K562 (cell line): ENCODE data around the gene GMEB2. TPM values are rescaled to one million over a fixed set of nuclear protein-coding genes. Genes with fewer than 3 reads are reported as not detected.

Source experiments
- ATAC-seq: fragments of 200-7000 bp; cut with Tn5 transposase; 3 replicates; pipeline ENCODE4 v1.9.1; 2020; ENCODE audit warnings: moderate library complexity
- BruUV-seq: library from RNA; stranded (reverse); fragments of 400-500 nt; replicated peaks from 2 replicates; lab custom pipeline; 2021; lab: Mats Ljungman, UMichigan
- CTCF ChIA-PET: fragments of 300-600 bp; formaldehyde crosslinking; extraction: SDS; loops from one replicate; lab custom pipeline; 2021; ENCODE audit warnings: low intra/inter-chr PET ratio; lab: Yijun Ruan, JAX
- POLR2A ChIA-PET: fragments of 300-600, 350-650 bp; sonication (Branson Sonifier 250); formaldehyde crosslinking; extraction: SDS; loops from one replicate; lab custom pipeline; 2021; ENCODE audit warnings: antibody characterized with exemption, inconsistent platforms; lab: Yijun Ruan, JAX
- DNase-seq, 4 experiments: peaks; one replicate each; pipeline versions ENCODE4 v3.0.0 to v3.0.0-alpha.2; 2011 to 2018; ENCODE audit warnings: low spot score in 3 of 4, mixed read lengths in 3 of 4; ENCODE audit errors: extremely low read depth in 1 of 4
- FAIRE-seq: peaks from 2 replicates; lab custom pipeline; 2011; peaks lifted over from hg19 to GRCh38; lab: Jason Lieb, UNC
- H2AFZ ChIP-seq: 2 replicates; pipeline ENCODE4 v1.6.0; 2011; ENCODE audit warnings: low read depth, low read length, control low read depth, inconsistent platforms
- H3K27ac ChIP-seq: fragments of 200-600 bp; 3 replicates; pipeline ENCODE4 v1.8.0; 2011; ENCODE audit warnings: low read depth, mild to moderate bottlenecking, control low read depth, inconsistent platforms, low read length, moderate library complexity, mixed read lengths; ENCODE audit errors: extremely low read depth
- H3K27me3 ChIP-seq, 2 experiments: fragments of 300-600 bp in 1 of 2; 2 replicates in 1 of 2; 3 replicates in 1 of 2; pipeline versions ENCODE4 v1.6.0 to v1.8.0; 2011; ENCODE audit warnings: inconsistent platforms in 2 of 2, low read length in 2 of 2, mild to moderate bottlenecking in 1 of 2, mixed read lengths in 1 of 2, moderate library complexity in 1 of 2; ENCODE audit not compliant: control insufficient read depth in 2 of 2, insufficient read depth in 2 of 2
- H3K36me3 ChIP-seq: fragments of 300-600 bp; 3 replicates; pipeline ENCODE4 v1.8.0; 2011; ENCODE audit warnings: mild to moderate bottlenecking, low read length, inconsistent platforms; ENCODE audit not compliant: control insufficient read depth, insufficient read depth
- H3K4me1 ChIP-seq, 2 experiments: fragments of 200-600 bp in 1 of 2; replicated peaks in 1 of 2; 2 replicates in 1 of 2; 3 replicates in 1 of 2; pipeline versions ENCODE4 v1.5.1 to v1.8.0; 2011; ENCODE audit warnings: inconsistent platforms in 2 of 2, low read length in 2 of 2, mild to moderate bottlenecking in 1 of 2, mixed read lengths in 1 of 2, moderate library complexity in 1 of 2; ENCODE audit not compliant: control insufficient read depth in 2 of 2, insufficient read depth in 2 of 2
- H3K4me2 ChIP-seq: 2 replicates; pipeline ENCODE4 v1.6.1; 2011; ENCODE audit warnings: low read length, control low read depth, inconsistent platforms, mixed read lengths; ENCODE audit not compliant: insufficient read depth
- H3K4me3 ChIP-seq: fragments of 200-600 bp; sonication (generic), shearing (Covaris generic); 2 replicates; pipeline ENCODE4 v1.5.1; 2016; ENCODE audit warnings: control low read depth, inconsistent platforms
- H3K79me2 ChIP-seq: fragments of 200-600 bp; 3 replicates; pipeline ENCODE4 v1.8.0; 2011; ENCODE audit warnings: low read length, inconsistent platforms; ENCODE audit not compliant: control insufficient read depth, insufficient read depth
- H3K9ac ChIP-seq, 2 experiments: 2 replicates each; pipeline versions ENCODE4 v1.6.0 to v1.6.1; 2011; ENCODE audit warnings: low read depth in 2 of 2, low read length in 2 of 2, control low read depth in 1 of 2, inconsistent platforms in 1 of 2, mild to moderate bottlenecking in 1 of 2, mixed read lengths in 1 of 2; ENCODE audit not compliant: insufficient read depth in 1 of 2
- H3K9me1 ChIP-seq: one replicate; pipeline ENCODE4 v1.6.0; 2011; ENCODE audit warnings: inconsistent platforms, mild to moderate bottlenecking, low read length, moderate library complexity; ENCODE audit not compliant: control insufficient read depth, insufficient read depth
- H3K9me3 ChIP-seq: replicated peaks from 2 replicates; pipeline ENCODE4 v1.5.1; 2011; ENCODE audit warnings: low read depth, low read length, inconsistent platforms; ENCODE audit not compliant: control insufficient read depth, insufficient read depth
- H4K20me1 ChIP-seq: replicated peaks from 2 replicates; pipeline ENCODE4 v1.6.1; 2011; ENCODE audit warnings: low read length, inconsistent platforms, mixed read lengths; ENCODE audit not compliant: control insufficient read depth, insufficient read depth
- BRCA1 ChIP-seq, 2 experiments: fragments of 450-650 bp in 1 of 2; sonication (generic) in 1 of 2; formaldehyde crosslinking in 1 of 2; IDR thresholded peaks; 2 replicates each; pipeline versions ENCODE4 v1.5.0 to v1.6.1; 2017 to 2020; ENCODE audit warnings: mild to moderate bottlenecking in 1 of 2, missing genetic modification reagents in 1 of 2
- ETS2 ChIP-seq: IDR thresholded peaks from 2 replicates; pipeline ENCODE4 v1.6.1; 2016; ENCODE audit warnings: borderline replicate concordance, missing genetic modification characterization, mild to moderate bottlenecking, moderate library complexity, missing compliant biosample characterization; ENCODE audit not compliant: poor library complexity, severe bottlenecking
- FOXA3 ChIP-seq, 2 experiments: fragments of 450-650 bp in 1 of 2; sonication (generic) in 1 of 2; formaldehyde crosslinking; IDR thresholded peaks in 1 of 2; conservative IDR thresholded peaks in 1 of 2; 2 replicates each; pipeline versions ENCODE4 v1.4.0 to v1.8.0; 2020 to 2022; ENCODE audit warnings: mild to moderate bottlenecking in 2 of 2, missing genetic modification reagents in 1 of 2
- GABPB1 ChIP-seq: sonication (generic); formaldehyde crosslinking; IDR thresholded peaks from 2 replicates; pipeline ENCODE4 v1.8.0; 2022; ENCODE audit warnings: mild to moderate bottlenecking, missing genetic modification reagents
- KAT7 ChIP-seq: sonication (generic); formaldehyde crosslinking; IDR thresholded peaks from 2 replicates; pipeline ENCODE4 v1.8.0; 2022; ENCODE audit warnings: missing genetic modification reagents, mild to moderate bottlenecking, borderline replicate concordance
- TEAD1 ChIP-seq, 2 experiments: fragments of 450-650 bp in 1 of 2; sonication (generic) in 1 of 2; formaldehyde crosslinking; IDR thresholded peaks; 2 replicates each; pipeline versions ENCODE4 v1.4.0 to v1.8.0; 2020 to 2022; ENCODE audit warnings: mild to moderate bottlenecking in 2 of 2, missing genetic modification reagents in 1 of 2
- ZNF121 ChIP-seq: sonication (generic); formaldehyde crosslinking; conservative IDR thresholded peaks from 2 replicates; pipeline ENCODE4 v1.8.0; 2022; ENCODE audit warnings: missing genetic modification reagents
- WGBS: fragments of 100-300 bp; shearing (Covaris generic); methylation state at CpG from one replicate; pipeline ENCODE4 v1.1.6; 2016; ENCODE audit warnings: low coverage, mixed read lengths; ENCODE audit not compliant: insufficient coverage; ENCODE audit errors: missing lambda C conversion rate; 5-methylcytosine and 5-hydroxymethylcytosine counted together
- in situ Hi-C: fragments of 300-500 bp; cut with MboI; formaldehyde crosslinking; loops from 4 replicates; pipeline ENCODE4 v1.15.0; 2018; ENCODE audit warnings: inconsistent platforms, mixed read lengths
- intact Hi-C: fragments of 100-400 bp; cut with micrococcal nuclease; formaldehyde crosslinking; loops from 2 replicates; pipeline ENCODE4 v1.14.2; 2022
- polyA plus RNA-seq, 8 experiments: library from polyadenylated mRNA; depleted of rRNA in 4 of 8; stranded (reverse) in 5 of 8; unstranded in 3 of 8; fragments of >200 nt; fragmentation: Nextera tagmentation in 2 of 8; fragmentation: Illumina TruSeq in 1 of 8; extraction: Ambion mirVana in 2 of 8; extraction: Trizol in 1 of 8; gene quantifications; 2 replicates each; pipeline versions ENCODE4 v1.2.1 to v1.2.3, GENCODE V29; 2011 to 2014; ENCODE audit warnings: inconsistent platforms in 1 of 8, missing spikeins in 1 of 8
- total RNA-seq, 7 experiments: library from RNA; depleted of rRNA in 6 of 7; stranded (reverse); fragments of >200 nt in 6 of 7; fragmentation: Illumina TruSeq in 2 of 7; extraction: Trizol in 2 of 7; gene quantifications; 2 replicates each; pipeline versions ENCODE4 v1.2.1 to v1.2.3, GENCODE V29; 2011 to 2021; ENCODE audit warnings: low replicate concordance in 1 of 7
- TF ChIP-seq, protein P1 (sequence below): sonication (generic); formaldehyde crosslinking; IDR thresholded peaks from 2 replicates; pipeline ENCODE4 v1.9.0; 2022; ENCODE audit warnings: mild to moderate bottlenecking, missing genetic modification reagents
- TF ChIP-seq, protein P2 (sequence below), 2 experiments: fragments of 450-650 bp in 1 of 2; sonication (generic) in 1 of 2; formaldehyde crosslinking in 1 of 2; IDR thresholded peaks; 2 replicates each; pipeline versions ENCODE4 v1.7.1 to v1.9.0; 2016 to 2022; ENCODE audit warnings: inconsistent platforms in 1 of 2, mild to moderate bottlenecking in 1 of 2, missing genetic modification reagents in 1 of 2

Gene GMEB2
- total and polyA plus RNA-seq, 9 of the 15 experiments (the other 6 are each of a cell fraction or from before 2014, with no cell fraction given) = 0.03 to 13.9 (median 6.3) TPM

DNA sequence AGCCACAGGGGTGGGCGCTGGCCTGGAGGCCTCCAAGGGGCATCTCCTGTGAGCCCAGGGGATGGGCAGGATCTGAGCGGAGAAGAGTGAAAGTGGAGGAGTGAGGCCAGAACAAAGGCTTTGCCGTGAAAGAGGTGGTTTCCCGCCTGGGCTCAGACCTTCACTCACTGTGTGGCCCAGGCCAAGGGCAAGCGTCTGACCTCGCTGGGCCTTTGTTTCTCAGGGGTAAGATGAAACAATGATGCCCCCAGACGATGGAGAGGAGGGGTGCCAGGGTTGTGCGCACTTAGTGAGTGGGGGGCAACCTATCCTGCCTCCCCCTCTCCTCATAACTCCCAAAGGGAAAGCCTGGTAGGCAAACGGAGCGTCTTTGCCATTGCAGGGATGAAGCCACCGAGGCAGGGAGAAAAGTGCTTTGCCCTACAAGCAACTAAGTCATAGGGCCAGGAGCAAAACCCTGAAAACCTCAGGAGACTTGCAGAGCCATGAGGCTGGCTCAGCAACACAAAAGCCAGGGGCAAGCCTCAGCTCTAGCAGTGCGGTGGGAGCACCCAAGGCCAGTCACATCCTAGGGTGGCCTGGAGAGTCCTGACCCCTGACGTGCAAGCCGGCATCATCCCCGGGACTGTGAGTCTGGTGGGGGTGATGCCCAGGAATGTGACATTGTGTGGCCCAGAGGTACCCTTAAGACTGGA, 27.2 kb upstream of the GMEB2 start:
- peaks cover 25 to 76% of the 10 kb centered on the region in 2 experiments for H3K4me1 ChIP-seq
- WGBS = 43% methylated on average over 13 of the region's 15 CpGs
- peak overlapping the region; percentile 57 to 92 for H3K9ac ChIP-seq
- no peaks in the 10 kb centered on the region for H3K27me3 ChIP-seq
- peak overlapping the region; percentile 97 for H2AFZ ChIP-seq
- peak overlapping the region; percentile 75 for H3K27ac ChIP-seq
- H3K36me3 ChIP-seq = 0 out of 3 replicates have a peak, but pooled peaks cover under 1% of the 10 kb centered on the region
- H3K4me2 ChIP-seq = peak overlapping the region; percentile 79
- no peaks in the 10 kb centered on the region for H3K9me1 ChIP-seq
- peak overlapping the region; percentile 68 for H3K4me3 ChIP-seq
- H4K20me1 ChIP-seq = no peaks in the 10 kb centered on the region; the same call in 1 of the 2 replicates
- intact Hi-C loops (loop anchor here (10.0 kb wide), 1 partner anchor 119 kb away; the partner anchor contains the start of gene PTK6), in situ Hi-C loops (no loop called here)
- POLR2A ChIA-PET = interaction anchor here (0.6 to 0.7 kb wide), 2 partner anchors 15 to 225 kb away, joined by 3 read pairs; no protein-coding TSS in a partner anchor
- BruUV-seq = no TSS peak
- peaks cover 41% of the 10 kb centered on the region for H3K79me2 ChIP-seq
- DNase-seq (no peak), FAIRE-seq (no peak), ATAC-seq (no peak)
- no peaks in the 10 kb centered on the region for H3K9me3 ChIP-seq
- CTCF ChIA-PET = no interaction called here
- 0 out of 4 replicates have a peak, but pooled peaks of 1 of the 2 experiments have one; percentile 37 for TF ChIP-seq TEAD1 (CRISPR knock-in tag; IDR thresholded peaks at IDR 0.05)
- no peak for TF ChIP-seq ZNF121 (CRISPR knock-in tag)
- 0 out of 2 replicates have a peak, but pooled peaks have one; percentile 8 for TF ChIP-seq GABPB1 (CRISPR knock-in tag)
- TF ChIP-seq ETS2 (tag) = no peak
- no peak for TF ChIP-seq BRCA1 (IDR thresholded peaks at IDR 0.05)
- TF ChIP-seq BRCA1 (CRISPR knock-in tag; IDR thresholded peaks at IDR 0.05) = peak; percentile 55; the same call in 1 of the 2 replicates
- TF ChIP-seq, protein P1, sequence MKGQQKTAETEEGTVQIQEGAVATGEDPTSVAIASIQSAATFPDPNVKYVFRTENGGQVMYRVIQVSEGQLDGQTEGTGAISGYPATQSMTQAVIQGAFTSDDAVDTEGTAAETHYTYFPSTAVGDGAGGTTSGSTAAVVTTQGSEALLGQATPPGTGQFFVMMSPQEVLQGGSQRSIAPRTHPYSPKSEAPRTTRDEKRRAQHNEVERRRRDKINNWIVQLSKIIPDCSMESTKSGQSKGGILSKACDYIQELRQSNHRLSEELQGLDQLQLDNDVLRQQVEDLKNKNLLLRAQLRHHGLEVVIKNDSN (CRISPR knock-in tag) = 0 out of 2 replicates have a peak, but pooled peaks have one; percentile 19
- 0 out of 2 replicates have a peak, but pooled peaks have one; percentile 13 for TF ChIP-seq KAT7 (CRISPR knock-in tag)
- TF ChIP-seq, protein P2, sequence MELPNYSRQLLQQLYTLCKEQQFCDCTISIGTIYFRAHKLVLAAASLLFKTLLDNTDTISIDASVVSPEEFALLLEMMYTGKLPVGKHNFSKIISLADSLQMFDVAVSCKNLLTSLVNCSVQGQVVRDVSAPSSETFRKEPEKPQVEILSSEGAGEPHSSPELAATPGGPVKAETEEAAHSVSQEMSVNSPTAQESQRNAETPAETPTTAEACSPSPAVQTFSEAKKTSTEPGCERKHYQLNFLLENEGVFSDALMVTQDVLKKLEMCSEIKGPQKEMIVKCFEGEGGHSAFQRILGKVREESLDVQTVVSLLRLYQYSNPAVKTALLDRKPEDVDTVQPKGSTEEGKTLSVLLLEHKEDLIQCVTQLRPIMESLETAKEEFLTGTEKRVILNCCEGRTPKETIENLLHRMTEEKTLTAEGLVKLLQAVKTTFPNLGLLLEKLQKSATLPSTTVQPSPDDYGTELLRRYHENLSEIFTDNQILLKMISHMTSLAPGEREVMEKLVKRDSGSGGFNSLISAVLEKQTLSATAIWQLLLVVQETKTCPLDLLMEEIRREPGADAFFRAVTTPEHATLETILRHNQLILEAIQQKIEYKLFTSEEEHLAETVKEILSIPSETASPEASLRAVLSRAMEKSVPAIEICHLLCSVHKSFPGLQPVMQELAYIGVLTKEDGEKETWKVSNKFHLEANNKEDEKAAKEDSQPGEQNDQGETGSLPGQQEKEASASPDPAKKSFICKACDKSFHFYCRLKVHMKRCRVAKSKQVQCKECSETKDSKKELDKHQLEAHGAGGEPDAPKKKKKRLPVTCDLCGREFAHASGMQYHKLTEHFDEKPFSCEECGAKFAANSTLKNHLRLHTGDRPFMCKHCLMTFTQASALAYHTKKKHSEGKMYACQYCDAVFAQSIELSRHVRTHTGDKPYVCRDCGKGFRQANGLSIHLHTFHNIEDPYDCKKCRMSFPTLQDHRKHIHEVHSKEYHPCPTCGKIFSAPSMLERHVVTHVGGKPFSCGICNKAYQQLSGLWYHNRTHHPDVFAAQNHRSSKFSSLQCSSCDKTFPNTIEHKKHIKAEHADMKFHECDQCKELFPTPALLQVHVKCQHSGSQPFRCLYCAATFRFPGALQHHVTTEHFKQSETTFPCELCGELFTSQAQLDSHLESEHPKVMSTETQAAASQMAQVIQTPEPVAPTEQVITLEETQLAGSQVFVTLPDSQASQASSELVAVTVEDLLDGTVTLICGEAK (IDR thresholded peaks at IDR 0.05) = no peak
- TF ChIP-seq, protein P2 (CRISPR knock-in tag; IDR thresholded peaks at IDR 0.05) = no peak
- TF ChIP-seq FOXA3 (CRISPR knock-in tag; conservative IDR thresholded peaks at IDR 0.05 in 1 of 2, IDR thresholded peaks at IDR 0.05 in 1 of 2) = 0 out of 4 replicates have a peak, but pooled peaks of 1 of the 2 experiments have one; percentile 47
